ENCODE measurements around the gene PNPLA1.

The PNPLA1 gene

DNA sequence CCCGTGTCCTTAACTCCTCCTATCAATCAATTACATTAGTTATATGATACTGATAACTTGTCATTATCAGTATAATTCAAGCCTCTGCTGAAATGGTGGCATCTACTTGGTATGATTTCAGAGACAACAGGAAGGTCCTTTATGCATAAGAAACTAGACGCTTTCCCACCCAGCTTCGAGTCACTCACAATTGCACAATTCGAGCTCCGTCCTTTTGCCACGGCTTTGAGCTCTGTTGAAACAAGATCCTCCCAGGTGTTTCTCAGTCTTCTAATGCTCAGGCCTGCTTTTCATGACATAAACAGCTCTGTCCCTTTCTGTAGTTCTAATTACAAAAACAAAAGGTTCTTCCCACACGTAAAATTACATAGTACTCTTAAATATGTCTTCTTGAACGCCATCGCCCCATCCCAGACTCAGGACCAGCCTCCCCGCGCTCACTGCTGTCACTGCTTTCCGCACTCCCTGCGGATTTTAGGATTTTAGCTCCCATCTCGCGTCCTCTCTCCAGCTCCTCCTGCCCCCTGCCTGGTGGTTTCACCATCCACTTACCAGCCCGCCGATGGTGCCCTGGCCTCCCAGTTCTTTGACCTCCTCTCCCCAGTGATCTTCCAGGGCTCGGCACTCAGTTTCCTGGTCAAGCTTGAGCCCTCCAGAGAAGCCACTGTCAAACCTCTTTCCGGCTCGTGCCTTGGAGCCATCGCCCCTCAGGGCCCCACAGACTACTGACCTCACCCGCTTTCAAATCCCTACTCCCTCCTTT is 23.2 kb upstream of the PNPLA1 start:
- no peak for DNase-seq

GRCh38 chr6:36247693-36248092 is 22.2 kb upstream of the PNPLA1 start:
- DNase-seq = no peak

GRCh38 chr6:36248980-36249379 is 20.9 kb upstream of the PNPLA1 start:
- no peak for DNase-seq

DNA sequence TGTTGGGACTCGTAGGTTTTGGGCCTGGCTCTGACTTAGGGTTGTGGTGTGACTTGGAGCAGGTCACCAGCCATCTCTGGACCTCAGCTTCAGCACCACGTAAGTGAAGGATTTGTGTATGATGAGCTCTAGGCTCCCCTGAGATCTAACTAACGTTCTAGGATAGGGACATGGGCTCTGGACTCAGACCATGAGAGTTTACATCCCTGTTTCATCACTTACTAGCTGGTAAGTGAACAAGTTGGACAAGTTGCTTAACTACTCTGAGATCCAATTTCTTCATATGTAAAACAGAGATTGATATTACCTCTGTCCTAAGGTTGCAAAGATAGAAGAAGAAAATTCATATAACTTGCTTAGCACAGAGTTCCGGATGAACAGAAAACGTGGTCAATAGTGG is 20.3 kb upstream of the PNPLA1 start:
- DNase-seq = no peak

DNA sequence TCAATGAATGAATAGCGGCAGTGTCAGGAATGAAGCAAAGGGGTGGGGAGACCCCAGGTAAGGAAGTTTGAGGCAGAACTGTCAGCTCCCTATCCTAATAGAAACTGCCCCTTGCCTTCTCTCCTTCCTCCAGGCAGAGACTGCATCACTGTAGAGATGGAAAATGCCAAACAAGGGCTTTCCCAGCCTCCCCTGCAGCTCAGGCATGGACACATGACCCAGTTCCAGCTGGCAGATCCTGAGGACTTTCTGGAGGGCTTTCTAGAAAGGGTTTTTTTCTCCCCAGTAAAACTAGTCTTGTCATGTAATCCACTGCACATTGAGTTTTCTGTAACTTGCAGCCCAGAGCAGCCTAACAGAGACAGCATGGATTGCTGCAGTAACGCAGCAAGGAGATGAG is 17.9 kb upstream of the PNPLA1 start:
- DNase-seq = no peak

GRCh38 chr6:36263390-36264000 is 6.4 kb upstream of the PNPLA1 start:
- DNase-seq = no peak

DNA sequence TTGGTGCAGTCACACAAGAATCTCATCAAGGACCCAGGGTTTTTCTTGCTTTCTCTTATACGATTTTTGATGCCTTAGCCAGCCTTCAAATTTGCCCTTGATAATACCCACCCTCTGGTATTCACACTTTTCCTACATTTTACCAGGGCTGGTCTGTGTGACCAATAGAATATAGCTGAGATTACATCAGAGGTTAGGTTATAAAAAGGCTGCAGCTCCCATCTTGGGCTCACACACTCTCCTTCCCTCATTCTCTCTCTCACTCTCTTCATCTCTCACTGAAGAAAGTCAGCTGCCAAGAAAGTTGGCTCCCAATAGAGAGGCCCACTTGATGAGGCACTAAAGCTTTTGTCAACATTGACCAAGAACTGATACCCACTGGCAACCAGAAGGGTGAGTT is 4.1 kb upstream of the PNPLA1 start:
- no peak for DNase-seq

GRCh38 chr6:36266913-36267644 is 2.8 kb upstream of the PNPLA1 start:
- DNase-seq = no peak

DNA sequence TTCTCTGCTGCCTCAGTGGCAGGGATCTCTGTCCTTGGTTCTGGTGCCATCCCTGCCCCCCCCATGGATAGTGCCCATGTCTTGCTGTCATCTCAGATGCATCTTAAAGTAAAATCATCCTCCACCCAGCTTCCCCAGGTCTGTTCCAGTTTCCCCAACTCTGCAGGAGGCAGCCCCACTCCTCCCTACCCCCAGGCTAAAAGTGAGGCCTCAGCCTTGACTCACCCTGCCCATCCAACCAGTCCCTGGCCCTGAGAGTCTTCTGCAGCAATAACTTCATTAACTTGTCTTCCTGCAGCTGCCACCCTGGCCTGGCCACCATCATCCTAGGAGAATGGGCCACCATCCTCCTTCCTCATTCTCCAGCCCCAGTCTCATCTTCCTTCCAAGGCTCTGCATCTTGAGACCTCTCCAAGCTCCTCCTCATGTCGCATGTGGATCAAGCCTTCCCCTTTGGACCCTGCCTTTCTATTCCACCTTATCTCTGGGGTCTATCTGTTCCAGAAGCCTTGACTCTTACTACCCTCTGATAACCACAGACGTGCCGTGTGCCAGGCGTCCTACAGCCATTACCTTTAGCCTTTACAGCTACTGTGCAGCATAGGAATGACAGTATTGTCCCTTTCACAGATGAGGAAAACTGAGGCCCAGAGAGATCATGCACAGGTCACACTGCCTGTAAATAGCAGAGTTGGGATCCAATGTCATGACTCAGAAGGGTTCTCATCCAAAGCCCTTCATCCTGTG is 2.0 kb upstream of the PNPLA1 start:
- no peak for DNase-seq

DNA sequence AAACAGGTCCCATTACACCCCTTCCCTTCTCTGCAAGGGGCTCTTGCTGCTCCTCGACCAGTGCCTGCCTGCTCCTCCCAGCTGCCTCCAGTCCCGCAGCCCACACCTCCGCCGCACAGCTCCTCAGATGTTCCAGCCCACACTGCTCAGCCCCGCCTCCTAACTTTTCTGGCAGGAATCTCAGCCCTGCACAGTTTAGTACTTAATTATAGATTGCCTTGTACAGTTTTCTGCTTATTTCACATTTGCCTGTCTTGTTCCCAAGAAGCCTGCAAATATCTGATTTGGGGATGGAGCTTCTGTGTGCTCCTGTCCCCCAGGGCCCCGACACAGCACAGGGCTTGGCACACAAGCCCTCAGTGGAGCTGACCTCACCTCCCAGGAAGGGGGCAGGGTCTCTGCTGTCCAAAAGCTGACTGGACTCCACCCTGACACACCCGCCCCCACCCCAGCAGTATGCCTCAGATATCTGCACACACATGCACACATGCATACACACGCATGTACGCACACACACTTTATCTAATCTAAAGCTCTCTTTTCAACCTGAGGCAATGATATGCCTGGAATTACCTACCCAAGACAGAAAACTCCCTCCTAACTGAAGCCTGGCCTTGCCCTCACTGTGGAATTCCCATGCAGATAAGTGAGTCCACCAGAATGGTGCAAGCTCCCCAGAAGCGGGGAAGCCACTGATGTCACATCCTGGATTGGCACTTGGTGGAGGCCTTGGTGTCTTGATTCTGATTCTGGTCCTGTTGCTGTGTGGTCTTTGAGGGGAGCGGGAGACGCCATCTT is 1.2 kb upstream of the PNPLA1 start:
- no peak for DNase-seq

DNA sequence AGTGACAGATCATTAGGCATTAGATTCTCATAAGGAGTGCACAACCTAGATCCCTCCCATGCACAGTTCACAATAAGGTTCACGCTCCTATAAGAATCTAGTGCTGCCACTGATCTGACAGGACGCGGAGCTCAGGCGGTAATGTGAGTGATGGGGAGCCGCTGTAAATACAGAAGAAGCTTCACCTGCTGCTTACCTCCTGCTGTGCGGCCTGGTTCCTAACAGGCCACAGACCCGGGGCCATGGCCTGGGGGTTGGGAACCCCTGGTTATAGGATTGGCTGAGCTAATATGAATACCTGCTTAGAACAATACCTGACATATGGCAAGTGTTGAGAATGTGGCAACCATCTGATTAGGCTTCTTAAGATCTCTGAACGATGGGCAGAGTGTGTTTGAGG is 2.4 kb downstream of the PNPLA1 start:
- DNase-seq = no peak

DNA sequence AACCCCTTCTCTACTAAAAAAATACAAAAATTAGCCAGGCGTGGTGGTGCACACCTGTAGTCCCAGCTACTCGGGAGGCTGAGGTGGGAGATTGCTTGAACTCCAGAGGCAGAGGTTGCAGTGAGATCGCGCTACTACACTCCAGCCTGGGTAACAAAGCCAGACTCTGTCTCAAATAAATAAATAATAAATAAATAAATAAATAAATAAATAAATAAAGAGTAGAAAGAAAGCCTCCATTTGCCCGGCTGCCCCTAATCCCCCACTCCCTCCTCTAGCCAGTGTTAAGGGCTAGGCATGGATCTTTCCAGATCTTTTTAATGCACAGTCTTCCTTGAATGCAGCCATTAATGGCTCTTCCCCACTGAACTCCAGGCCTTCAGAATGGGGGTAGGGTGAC is 3.2 kb downstream of the PNPLA1 start:
- DNase-seq = no peak

GRCh38 chr6:36273802-36274514 is 4.1 kb downstream of the PNPLA1 start:
- DNase-seq = no peak

DNA sequence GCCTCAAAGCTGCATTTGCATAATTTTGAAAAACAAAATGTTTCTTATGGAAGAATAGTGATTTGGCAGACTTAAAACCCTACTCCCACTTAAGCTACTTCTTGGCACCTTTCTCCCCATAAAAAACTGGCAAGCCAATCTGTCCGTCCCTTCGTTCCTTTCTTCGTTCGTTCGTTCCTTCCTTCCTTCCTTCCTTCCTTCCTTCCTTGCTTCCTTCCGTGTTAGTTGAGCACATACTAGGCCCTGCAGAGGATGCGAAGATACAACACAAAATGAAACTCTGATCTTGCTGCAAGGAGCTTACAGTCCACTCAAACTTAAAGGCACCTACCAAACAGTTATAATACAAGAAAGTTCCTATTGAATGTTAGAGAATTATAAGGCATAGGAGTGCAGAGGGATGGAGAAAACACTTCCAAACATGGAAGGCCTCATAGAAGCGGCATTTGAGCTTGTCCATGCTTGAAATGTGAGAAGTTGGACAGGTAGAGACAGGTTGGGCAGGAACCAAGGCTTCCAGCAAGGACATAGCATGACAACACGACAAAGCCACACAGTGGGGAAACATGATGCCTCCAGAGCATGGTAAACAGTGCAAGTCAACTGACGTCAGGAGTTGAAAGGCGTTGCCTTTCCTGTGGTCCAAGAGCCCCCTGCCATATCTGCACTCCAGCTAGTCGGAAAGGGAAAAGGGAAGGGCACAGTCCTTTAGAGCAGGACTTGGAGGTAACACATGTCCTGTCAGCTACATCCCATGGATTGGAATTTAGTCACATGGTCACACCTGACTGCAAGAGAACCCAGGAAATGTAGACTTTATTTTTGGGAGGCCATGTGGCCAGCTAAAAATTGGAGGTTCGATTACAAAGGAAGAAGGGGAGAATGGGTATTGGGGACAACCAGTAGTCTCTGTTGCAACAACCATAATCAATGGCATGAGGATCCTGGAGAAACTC is 7.0 kb downstream of the PNPLA1 start:
- DNase-seq = no peak

- no peak for DNase-seq
Observed at GRCh38 chr6:36277946-36278470, 8.1 kb downstream of the PNPLA1 start.

- no peak for DNase-seq
Observed at GRCh38 chr6:36280467-36280866, 10.6 kb downstream of the PNPLA1 start.

DNA sequence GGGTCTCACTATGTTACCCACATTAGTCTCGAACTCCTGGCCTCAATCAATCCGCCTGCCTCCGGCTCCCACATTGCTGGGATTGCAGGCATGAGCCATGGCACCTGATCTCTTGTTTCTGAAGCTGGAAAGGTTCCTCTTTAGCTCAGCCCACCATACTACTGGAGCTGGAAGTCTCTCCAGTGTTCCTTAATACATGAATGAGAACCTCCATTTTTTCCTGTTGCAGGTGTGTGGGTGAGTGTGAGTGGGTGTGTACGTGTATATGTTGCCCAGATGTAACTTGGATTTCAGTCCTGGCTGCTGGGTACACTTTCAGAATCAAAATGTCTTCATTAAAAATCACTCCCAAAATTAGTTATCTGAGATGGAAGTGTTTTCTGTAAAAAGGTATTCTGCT is 11.1 kb downstream of the PNPLA1 start:
- DNase-seq = no peak

DNA sequence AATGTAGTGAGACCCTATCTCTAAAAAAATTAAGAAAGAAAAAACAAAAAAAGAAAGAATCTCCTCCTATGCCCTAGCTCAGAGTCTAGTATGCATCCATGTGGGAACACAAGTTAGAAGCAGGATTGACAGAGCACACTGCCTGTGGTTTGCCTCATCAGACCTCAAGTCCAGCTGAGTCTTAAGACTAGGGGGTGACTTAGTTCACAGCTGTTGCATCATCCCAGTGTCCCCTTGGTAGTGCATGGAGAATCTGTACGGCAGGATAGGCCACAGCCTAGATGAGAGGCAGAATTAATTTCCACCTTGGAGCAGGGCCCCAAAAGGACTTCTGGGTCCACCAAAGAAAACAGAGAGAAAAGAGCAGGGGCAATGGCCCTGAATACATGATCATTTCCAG is 13.7 kb downstream of the PNPLA1 start:
- DNase-seq = no peak

- DNase-seq = no peak
Observed at GRCh38 chr6:36284359-36284758, 14.5 kb downstream of the PNPLA1 start.

DNA sequence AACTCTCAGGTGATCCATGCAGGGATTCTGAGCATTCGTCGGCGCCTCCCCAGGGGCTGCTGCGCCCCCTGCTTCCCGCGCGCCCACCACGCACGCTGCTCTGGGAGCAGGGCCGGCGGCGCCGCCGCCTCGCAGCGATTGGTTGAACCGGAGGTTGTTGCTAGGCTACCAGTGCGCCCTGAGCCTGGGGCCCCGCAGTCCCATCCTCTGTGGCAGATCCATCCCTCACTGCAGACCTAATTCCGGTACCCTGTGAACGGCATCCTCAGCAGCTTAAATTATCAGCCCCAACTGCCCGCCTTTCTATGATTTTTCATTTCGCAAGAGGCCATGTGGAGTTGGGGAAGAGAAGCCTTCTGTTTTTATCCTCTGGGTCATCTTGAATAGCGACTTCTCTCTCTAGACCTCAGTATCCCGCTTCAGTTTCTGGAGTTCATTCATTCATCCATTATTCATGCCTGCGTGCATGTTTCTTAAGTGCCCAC is 15.4 kb downstream of the PNPLA1 start:
- DNase-seq = no peak

Measured in activated CD8-positive, alpha-beta memory T cell treated with anti-CD3 and anti-CD28 coated beads, Interleukin-2, amount 50 U/mL, for 48 hours (primary cell).